GM21723 (cell line): ENCODE measurements around the gene AQP12B.
"Not testable (repeated sequence)": the region's sequence is repeated elsewhere in the genome, so short reads cannot be mapped to it uniquely, and the experiment has no call there.

Experiments
- ATAC-seq: cut with Tn5 transposase; IDR thresholded peaks from one replicate; pipeline ENCODE4 v1.9.1; 2021; ENCODE audit warnings: mild to moderate bottlenecking, moderate library complexity; ENCODE audit not compliant: unreplicated experiment

AQP12B gene

GRCh38 chr2:240701736-240702639 is 19.3 kb upstream of the AQP12B start:
- ATAC-seq, result no peak

- no peak for ATAC-seq
Observed at GRCh38 chr2:240701091-240701735, 18.5 kb upstream of the AQP12B start.

DNA sequence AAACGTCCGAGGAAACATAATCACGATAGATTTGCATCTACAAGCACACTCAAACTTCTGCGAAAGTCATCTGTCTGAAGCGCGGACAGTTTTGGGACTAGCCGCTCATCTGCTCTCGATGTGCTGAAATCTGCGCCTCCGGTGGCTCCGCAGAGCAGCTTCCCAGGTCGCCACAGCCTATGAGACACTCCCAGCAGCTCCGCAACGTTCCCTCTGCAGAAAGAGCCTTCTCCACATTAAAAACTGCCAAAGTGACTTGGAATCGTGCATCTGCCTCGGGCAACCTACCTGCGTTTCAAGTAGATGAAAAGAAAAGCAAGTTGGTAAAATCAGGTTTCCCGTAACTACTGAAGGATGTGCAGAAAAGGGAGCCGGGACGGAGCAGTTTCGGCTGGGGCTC is 17.9 kb upstream of the AQP12B start:
- ATAC-seq, result not testable (repeated sequence)

- not testable (repeated sequence) for ATAC-seq
Observed at GRCh38 chr2:240699835-240700234, 17.1 kb upstream of the AQP12B start.

DNA sequence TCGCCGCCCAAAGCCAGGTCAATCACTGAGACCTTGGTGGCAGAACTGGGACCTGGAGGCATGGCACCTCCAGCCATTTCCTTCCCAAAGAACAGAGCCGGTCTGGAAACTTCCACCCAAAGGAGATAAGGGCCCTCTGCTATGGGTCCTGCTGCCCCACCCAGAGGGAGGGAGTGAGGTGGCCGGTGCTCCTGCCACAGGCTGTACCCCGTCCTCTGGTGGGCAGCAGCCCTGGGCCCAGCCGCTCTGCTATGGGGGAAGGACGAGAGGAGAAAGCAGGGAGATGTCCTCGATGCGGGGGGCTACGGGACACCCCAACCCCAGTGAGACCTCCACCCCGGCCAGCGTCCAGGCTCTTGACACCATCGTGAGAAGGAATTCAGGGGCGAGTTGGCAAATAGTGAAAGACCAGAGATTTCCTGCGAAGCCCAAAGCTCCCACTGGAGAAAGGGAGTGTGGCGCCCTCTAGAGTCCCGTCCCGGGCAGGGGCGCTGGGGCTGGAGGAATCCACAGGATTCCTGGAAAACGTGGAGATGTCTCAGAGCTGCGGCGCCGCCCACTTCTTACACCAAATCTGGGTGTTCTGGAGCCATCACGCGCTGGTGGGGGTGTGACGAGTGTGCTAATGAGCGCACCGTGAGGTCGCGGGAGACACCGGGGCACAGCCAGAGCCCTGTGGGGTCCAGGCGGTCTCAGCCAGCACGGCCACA is 16.3 kb upstream of the AQP12B start:
- not testable (repeated sequence) for ATAC-seq

DNA sequence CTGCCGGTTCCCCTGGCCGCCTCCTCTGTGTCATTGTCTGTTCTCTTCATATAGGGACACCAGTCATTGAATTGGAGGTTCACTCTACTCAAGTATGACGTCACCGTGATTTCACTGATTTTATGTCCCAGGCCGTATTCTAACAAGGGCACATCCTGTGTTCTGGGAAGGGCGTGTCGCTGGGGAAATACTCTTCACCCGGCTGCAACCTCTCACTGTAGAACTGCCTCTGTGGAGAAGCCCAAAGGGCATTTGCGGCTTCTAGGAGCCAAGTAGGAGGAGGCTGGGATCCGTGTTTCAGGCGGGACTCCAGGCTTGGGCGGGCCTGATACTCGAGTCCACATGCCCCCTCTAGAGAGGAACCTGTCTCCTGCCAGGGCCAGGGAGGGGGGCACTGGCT is 13.8 kb upstream of the AQP12B start:
- not testable (repeated sequence) for ATAC-seq

DNA sequence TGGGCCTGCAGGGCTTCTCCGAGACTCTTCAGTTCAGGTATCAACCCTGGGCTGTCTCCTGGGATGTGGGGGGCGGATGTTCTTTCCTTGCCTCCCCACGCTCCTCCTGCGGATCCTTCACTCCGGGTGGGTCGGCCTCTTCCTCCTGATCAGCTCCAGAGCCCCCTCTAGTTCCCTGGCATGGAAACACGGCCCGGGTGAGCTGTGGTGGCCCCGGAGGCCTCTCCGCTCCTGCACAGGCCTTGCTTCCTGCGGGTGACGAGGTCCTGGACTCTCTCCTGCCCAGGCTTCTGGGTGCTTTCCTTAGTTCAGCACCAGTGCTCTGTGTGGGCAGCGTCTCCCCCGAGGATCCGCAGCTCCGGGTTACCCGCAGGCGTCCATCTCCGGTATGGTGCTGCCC is 12.9 kb upstream of the AQP12B start:
- not testable (repeated sequence) for ATAC-seq

DNA sequence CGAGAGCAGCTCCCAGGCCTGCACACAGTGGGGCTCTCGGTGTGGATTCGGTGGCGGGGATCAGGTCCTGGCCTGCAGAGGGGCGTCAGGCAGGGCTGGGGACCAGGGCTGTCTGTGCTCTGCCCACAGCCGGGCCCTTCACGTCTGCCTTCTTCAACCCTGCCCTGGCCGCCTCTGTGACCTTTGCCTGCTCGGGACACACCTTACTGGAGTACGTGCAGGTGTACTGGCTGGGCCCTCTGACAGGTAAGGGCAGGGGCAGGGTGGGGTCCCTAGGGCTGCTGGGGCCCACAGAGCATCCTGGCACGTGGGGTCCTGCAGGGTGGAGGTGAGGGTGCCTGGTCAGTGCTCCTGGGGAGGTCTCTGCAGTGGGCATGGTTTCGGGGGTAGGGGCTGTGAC is 11.6 kb upstream of the AQP12B start:
- not testable (repeated sequence) for ATAC-seq

GRCh38 chr2:240692583-240693561 is 10.2 kb upstream of the AQP12B start:
- not testable (repeated sequence) for ATAC-seq

GRCh38 chr2:240691631-240692420 is 9.1 kb upstream of the AQP12B start, which contains the start of gene AQP12A:
TSS of gene AQP12A (plus strand) at chr2:240691866. CDS start at chr2:240691914, 48 bp downstream.
- ATAC-seq, result not testable (repeated sequence)

DNA sequence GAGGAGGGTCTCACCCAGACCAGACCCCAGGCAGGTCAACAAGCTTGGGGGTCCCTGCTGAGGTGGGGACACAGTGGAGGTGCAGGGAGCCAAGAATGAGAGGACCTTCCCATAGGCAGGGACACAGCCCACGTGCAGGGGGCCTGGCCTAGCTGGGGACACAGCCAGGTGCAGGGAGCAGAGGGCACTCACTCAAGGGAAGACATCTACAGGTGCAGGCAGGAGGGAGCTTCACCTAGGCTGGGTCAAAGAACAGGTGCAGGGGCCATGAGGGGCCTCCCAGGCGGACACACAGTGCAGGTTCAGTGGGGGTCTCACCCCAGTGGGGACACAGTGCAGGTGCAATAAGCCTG is 8.4 kb upstream of the AQP12B start:
- ATAC-seq, result not testable (repeated sequence)

GRCh38 chr2:240690421-240691074 is 7.9 kb upstream of the AQP12B start:
- ATAC-seq, result not testable (repeated sequence)

- ATAC-seq, result no peak
Observed at GRCh38 chr2:240689975-240690374, 7.3 kb upstream of the AQP12B start.

GRCh38 chr2:240688553-240688919 is 5.9 kb upstream of the AQP12B start:
- ATAC-seq, result no peak

- ATAC-seq, result no peak
Observed at GRCh38 chr2:240687741-240688552, 5.3 kb upstream of the AQP12B start.

- no peak for ATAC-seq
Observed at GRCh38 chr2:240687045-240687740, 4.5 kb upstream of the AQP12B start.

DNA sequence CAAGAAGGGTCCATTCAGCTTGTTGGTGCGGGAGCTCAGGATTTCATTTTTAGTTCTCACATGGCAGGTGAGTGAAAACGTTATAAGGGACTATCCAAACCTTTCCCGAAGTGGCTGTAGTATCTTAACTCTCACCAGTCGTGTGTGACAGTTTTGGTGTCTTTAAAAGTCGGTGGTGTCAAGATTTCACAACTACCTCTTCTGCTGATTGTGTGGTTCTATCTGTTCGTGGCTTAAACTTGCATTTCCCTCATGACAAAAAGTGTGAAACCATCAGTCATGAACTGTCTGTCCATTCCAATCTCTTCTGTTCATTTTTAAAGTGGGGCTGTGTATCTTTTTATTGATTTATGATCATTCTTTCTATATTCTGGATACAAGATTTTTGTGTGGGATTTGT is 3.8 kb upstream of the AQP12B start:
- ATAC-seq, result no peak
